ENCODE measurements around the gene SLC5A5. TPM values are rescaled to one million over a fixed set of nuclear protein-coding genes. Genes with fewer than 3 reads are reported as not detected.

Gene SLC5A5
- total RNA-seq, 1 donor from 2014 or later = not detected

Other genes with a start within 250 kb of the SLC5A5 start
- 0.41 to 1.1 TPM (median 0.60 TPM) in 3 replicates for gene UNC13A, start 183.6 kb upstream of the SLC5A5 start, total RNA-seq
- 66.1 to 79.0 TPM (median 68.6 TPM) in 3 replicates for gene MAP1S, start 152.5 kb upstream of the SLC5A5 start, total RNA-seq
- 3.8 to 6.2 TPM (median 4.6 TPM) in 3 replicates for gene FCHO1, start 120.5 kb upstream of the SLC5A5 start, total RNA-seq
- 0.23 TPM in 1 of 3 replicates, not detected in the others for gene B3GNT3, start 76.8 kb upstream of the SLC5A5 start, total RNA-seq
- 0.35 to 1.0 TPM (median 0.92 TPM) in 3 replicates for gene INSL3, start 50.4 kb upstream of the SLC5A5 start, total RNA-seq
- 10.7 to 12.3 TPM (median 11.2 TPM) in 3 replicates for gene JAK3, start 24.0 kb upstream of the SLC5A5 start, total RNA-seq
- 1,706 to 1,840 TPM (median 1,775 TPM) in 3 replicates for gene RPL18A, start 12.0 kb upstream of the SLC5A5 start, total RNA-seq
- 70.4 to 73.1 TPM (median 72.6 TPM) in 3 replicates for gene CCDC124, start 61.1 kb downstream of the SLC5A5 start, total RNA-seq
- 16.8 to 20.3 TPM (median 19.7 TPM) in 3 replicates for gene KCNN1, start 95.2 kb downstream of the SLC5A5 start, total RNA-seq
- gene ARRDC2, start 136.2 kb downstream of the SLC5A5 start, total RNA-seq = 2.9 to 4.0 TPM (median 2.9 TPM) in 3 replicates
- gene IL12RB1, start 215.0 kb downstream of the SLC5A5 start, total RNA-seq = not detected in 3 replicates
- gene MAST3, start 225.8 kb downstream of the SLC5A5 start, total RNA-seq = 15.0 to 17.0 TPM (median 16.0 TPM) in 3 replicates